GM18870 (cell line): Measurements from ENCODE around the gene CDY1B.
"Not testable (repeated sequence)": the region's sequence is repeated elsewhere in the genome, so short reads cannot be mapped to it uniquely, and the experiment has no call there.

Source experiments
- ATAC-seq: cut with Tn5 transposase; IDR thresholded peaks from one replicate; pipeline ENCODE4 v1.9.1; 2021; ENCODE audit warnings: moderate library complexity; ENCODE audit not compliant: unreplicated experiment

Gene CDY1B, protein sequence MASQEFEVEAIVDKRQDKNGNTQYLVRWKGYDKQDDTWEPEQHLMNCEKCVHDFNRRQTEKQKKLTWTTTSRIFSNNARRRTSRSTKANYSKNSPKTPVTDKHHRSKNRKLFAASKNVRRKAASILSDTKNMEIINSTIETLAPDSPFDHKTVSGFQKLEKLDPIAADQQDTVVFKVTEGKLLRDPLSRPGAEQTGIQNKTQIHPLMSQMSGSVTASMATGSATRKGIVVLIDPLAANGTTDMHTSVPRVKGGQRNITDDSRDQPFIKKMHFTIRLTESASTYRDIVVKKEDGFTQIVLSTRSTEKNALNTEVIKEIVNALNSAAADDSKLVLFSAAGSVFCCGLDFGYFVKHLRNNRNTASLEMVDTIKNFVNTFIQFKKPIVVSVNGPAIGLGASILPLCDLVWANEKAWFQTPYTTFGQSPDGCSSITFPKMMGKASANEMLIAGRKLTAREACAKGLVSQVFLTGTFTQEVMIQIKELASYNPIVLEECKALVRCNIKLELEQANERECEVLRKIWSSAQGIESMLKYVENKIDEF

DNA sequence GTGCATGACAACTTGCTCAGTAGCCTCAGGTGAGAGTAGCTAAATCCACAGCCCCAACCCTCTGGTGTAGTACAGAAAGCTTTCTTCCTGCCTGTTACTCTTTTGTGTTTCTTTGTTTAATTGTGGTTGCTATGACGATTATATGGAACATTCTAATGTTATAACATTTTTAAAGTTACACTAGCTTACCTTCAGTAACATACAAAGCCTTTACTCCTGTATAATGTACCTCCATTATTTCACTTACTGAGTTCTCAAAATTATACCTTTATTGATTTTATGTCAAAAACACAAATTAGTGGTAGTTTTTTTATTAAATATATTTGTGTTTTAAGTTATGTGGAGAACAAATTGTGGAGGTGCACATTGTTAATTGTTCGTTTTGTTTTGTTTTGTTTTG is at the start of gene CDY1B:
CDY1B (minus strand) TSS at position 101 of the 400 bp plus-strand sequence. CDS start 331 bp downstream, outside the sequence.
- ATAC-seq: not testable (repeated sequence)

DNA sequence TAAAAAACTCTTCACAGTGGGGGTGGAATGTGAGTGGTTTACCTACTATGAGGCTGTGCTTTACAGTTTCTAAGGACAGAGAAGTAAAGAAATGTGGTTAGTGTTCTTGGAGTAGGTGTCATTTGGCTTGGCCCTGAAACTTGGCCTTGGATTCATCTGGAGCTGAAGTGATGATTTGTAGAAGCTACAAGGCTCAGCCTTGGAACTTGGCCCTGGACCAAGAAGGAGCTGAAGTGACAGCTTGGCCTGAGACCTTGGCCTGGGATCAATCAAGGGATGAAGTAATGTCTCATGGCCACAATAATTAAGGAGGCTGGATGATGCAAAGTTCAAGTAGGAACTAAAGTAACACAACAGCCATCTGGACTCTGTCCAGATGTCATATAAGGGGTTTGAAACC is 1.7 kb upstream of the CDY1B start:
- not testable (repeated sequence) for ATAC-seq

DNA sequence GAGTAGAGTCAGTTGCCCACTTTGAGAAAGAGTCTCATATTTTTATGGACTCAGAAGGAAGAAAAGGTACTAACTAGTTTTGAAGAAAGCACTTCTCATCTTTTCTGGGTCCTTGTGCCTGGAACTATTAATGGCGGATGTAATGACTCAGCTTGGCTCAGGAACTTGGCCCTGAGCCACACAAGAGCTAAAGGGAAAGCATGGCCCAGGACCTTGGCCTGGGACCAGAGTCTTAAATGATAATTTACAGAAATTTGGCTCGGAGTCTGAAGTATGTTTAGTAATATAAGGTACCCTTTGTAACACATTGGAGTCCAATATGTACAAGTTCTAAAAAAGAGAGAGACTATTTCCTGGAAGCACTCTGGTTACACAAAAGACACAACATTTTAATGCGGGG is 4.6 kb downstream of the CDY1B start:
- ATAC-seq: not testable (repeated sequence)

DNA sequence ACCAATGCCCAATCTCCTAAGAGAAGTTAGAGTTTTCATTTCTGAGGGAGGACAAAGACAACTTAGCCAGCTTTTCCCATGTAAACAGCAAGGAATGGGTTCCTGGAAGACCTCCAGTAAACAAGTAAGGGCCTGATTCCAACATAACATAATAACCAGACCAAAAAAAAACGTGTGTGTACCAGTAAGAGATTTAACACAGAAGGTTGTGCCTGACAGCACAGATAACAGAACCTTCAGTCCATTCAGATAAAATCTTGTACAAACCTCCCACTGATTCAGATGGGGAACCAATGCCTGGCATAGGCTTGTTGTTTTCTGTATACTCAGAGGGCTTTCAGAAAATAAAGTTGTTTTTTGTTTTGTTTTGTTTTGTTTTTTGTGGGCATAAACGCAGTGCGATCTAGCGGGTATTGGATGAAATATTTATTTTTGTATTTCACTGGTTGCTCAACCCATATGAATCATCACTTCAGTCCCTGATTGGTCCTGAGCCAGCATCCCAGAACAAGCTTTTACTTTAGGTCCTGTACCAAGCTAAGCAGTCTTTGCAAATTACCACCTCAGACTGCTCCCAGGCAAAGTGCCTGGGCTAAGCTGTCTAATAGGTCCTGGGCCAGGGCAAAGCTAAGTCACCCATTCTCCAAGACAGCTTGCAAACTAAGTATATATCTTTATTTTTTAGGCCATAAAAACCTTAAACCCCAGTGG is 8.7 kb downstream of the CDY1B start:
- ATAC-seq: not testable (repeated sequence)

DNA sequence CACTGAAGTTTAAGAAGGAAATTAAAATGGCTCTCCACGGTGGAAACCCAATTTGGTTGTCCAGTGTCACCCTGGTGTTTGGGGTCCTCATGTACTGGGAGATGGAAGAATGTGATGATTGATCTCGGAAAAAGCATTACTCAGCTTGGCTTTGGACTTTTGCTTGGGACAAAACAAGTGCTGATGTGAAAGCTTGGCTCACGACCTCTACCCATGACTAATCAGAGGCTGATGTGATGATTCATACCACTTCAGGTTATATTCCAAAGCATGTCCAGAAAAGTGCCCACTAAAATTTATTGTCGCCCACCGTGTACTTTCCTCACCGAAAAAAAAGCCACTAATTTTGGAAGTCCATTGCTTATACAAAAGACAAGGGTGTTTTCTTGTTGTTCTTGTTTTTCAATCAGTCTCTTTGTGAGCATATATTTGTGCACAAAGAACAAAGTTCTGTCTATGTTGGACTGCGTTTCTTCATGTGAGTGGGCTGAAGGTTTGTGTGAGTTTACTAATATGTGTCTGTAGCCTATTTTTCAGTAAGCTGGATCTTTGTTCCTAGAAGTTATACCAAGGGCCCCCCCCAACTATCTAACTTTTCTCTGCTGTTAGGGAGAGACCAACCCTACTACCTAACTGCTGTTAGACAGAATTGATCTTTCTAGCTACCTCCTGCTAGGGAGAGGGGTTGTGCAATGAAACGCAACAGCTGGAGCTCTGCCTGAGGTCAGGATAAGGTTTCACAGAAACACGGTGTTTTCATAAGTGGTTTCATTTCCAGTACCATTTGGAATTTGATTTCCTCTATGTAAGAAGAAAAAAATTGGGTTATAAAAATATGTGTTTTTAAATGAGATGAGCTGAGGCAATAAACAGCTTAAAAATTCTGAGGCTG is 21.4 kb downstream of the CDY1B start:
- not testable (repeated sequence) for ATAC-seq
